Measurements from ENCODE around the gene UPF2.
"Not testable (repeated sequence)": the region's sequence is repeated elsewhere in the genome, so short reads cannot be mapped to it uniquely, and the experiment has no call there.

UPF2 gene

GRCh38 chr10:11895598-11895997 lies 147.0 kb downstream of the UPF2 start:
- no peak for DNase-seq (ENCODE audit: low read depth)
- H3K4me3 ChIP-seq (ENCODE audit: control insufficient read depth, low read depth, low read length): no peak overlapping the region
- TF ChIP-seq CTCF (conservative IDR thresholded peaks at IDR 0.05; ENCODE audit: control insufficient read depth, insufficient read depth, low read depth, low read length): no peak

GRCh38 chr10:11895108-11895466 lies 147.5 kb downstream of the UPF2 start:
- no peak for TF ChIP-seq CTCF (conservative IDR thresholded peaks at IDR 0.05; ENCODE audit: control insufficient read depth, insufficient read depth, low read depth, low read length)
- no peak for DNase-seq (ENCODE audit: low read depth)
- no peak overlapping the region for H3K4me3 ChIP-seq (ENCODE audit: control insufficient read depth, low read depth, low read length)

- TF ChIP-seq CTCF (conservative IDR thresholded peaks at IDR 0.05; ENCODE audit: control insufficient read depth, insufficient read depth, low read depth, low read length): no peak
- H3K4me3 ChIP-seq (ENCODE audit: control insufficient read depth, low read depth, low read length): no peak overlapping the region
These were observed 148.1 kb downstream of the UPF2 start for GRCh38 chr10:11894381-11895107.

GRCh38 chr10:11893749-11894278 lies 148.8 kb downstream of the UPF2 start:
- no peak overlapping the region for H3K4me3 ChIP-seq (ENCODE audit: control insufficient read depth, low read depth, low read length)
- DNase-seq (ENCODE audit: low read depth): no peak
- TF ChIP-seq CTCF (conservative IDR thresholded peaks at IDR 0.05; ENCODE audit: control insufficient read depth, insufficient read depth, low read depth, low read length): no peak

More at GRCh38 chr10:11894381-11895107, 148.1 kb downstream of the UPF2 start:
- DNase-seq (ENCODE audit: low read depth): no peak

- DNase-seq (ENCODE audit: low read depth): no peak
- H3K4me3 ChIP-seq (ENCODE audit: control insufficient read depth, low read depth, low read length): no peak overlapping the region
- no peak for TF ChIP-seq CTCF (conservative IDR thresholded peaks at IDR 0.05; ENCODE audit: control insufficient read depth, insufficient read depth, low read depth, low read length)
These were observed 150.7 kb downstream of the UPF2 start for GRCh38 chr10:11891776-11892486.

GRCh38 chr10:11889263-11889662 lies 153.3 kb downstream of the UPF2 start:
- not testable (repeated sequence) for DNase-seq (ENCODE audit: low read depth); H3K4me3 ChIP-seq (ENCODE audit: control insufficient read depth, low read depth, low read length)
